Dermis microvascular lymphatic vessel endothelial cell (primary cell): ENCODE measurements around the gene OR2L13. TPM values are rescaled to one million over a fixed set of nuclear protein-coding genes. Genes with fewer than 3 reads are reported as not detected.
"Not testable (repeated sequence)": the region's sequence is repeated elsewhere in the genome, so short reads cannot be mapped to it uniquely, and the experiment has no call there.

Source experiments
- DNase-seq, 2 donors: peaks; one replicate each; pipeline versions ENCODE4 v3.0.0 to v3.0.0-alpha.2; 2010; ENCODE audit warnings: low read depth in 2 of 2
- total RNA-seq: library from RNA; depleted of rRNA; stranded (reverse); fragments of >200 nt; gene quantifications from 2 replicates; pipeline ENCODE4 v1.2.1, GENCODE V29; 2014

Gene OR2L13
- total RNA-seq = not detected in 2 replicates

- DNase-seq = no peak
Measured at GRCh38 chr1:248094884-248095283, at the start of gene OR2L13. Gene OR2L13, plus strand, starts transcription at chr1:248095184. Its CDS starts 4,192 bp downstream, at chr1:248099376.

GRCh38 chr1:248045209-248045608, 49.8 kb upstream of the OR2L13 start:
- no peak for DNase-seq

GRCh38 chr1:248046536-248046935, 48.4 kb upstream of the OR2L13 start, which contains the start of gene OR2L3:
Gene OR2L3, plus strand, starts transcription at chr1:248046836. Its CDS starts 13,846 bp downstream, at chr1:248060682.
- no peak for DNase-seq

GRCh38 chr1:248047008-248047407, 48.0 kb upstream of the OR2L13 start:
- no peak for DNase-seq

GRCh38 chr1:248054671-248055070, 40.3 kb upstream of the OR2L13 start:
- DNase-seq = no peak

GRCh38 chr1:248055261-248055660, 39.7 kb upstream of the OR2L13 start:
- DNase-seq = no peak

GRCh38 chr1:248065071-248065470, 29.9 kb upstream of the OR2L13 start:
- no peak for DNase-seq

GRCh38 chr1:248065604-248066003, 29.4 kb upstream of the OR2L13 start:
- DNase-seq = no peak

- not testable (repeated sequence) for DNase-seq
Measured at GRCh38 chr1:248083864-248084263, 11.1 kb upstream of the OR2L13 start.

- DNase-seq = no peak
Measured at GRCh38 chr1:248098529-248098928, 3.5 kb downstream of the OR2L13 start.

GRCh38 chr1:248102847-248103246, 7.9 kb downstream of the OR2L13 start:
- no peak for DNase-seq

- no peak for DNase-seq
Measured at GRCh38 chr1:248111157-248111556, 16.2 kb downstream of the OR2L13 start.

GRCh38 chr1:248114890-248115289, 19.9 kb downstream of the OR2L13 start:
- DNase-seq = no peak

- no peak for DNase-seq
Measured at GRCh38 chr1:248127653-248128052, 32.7 kb downstream of the OR2L13 start.

GRCh38 chr1:248136811-248137210, 41.8 kb downstream of the OR2L13 start:
- DNase-seq = no peak

GRCh38 chr1:248140846-248141245, 45.9 kb downstream of the OR2L13 start:
- no peak for DNase-seq

- no peak for DNase-seq
Measured at GRCh38 chr1:248143311-248143710, 48.3 kb downstream of the OR2L13 start.

- DNase-seq = no peak
Measured at GRCh38 chr1:248144513-248145198, 49.7 kb downstream of the OR2L13 start, which contains the start of gene OR2M5. Gene OR2M5, plus strand, starts transcription at chr1:248145148. Its CDS starts 0 bp downstream, at chr1:248145148.

Other genes starting within 250 kb of the OR2L13 start
- under 0.01 and 0.25 TPM in 2 replicates for gene TRIM58, start 238.0 kb upstream of the OR2L13 start, total RNA-seq
- not detected in 2 replicates for gene OR2W3, start 199.6 kb upstream of the OR2L13 start, total RNA-seq
- gene OR2T8, start 174.9 kb upstream of the OR2L13 start, total RNA-seq = not detected in 2 replicates
- not detected in 2 replicates for gene OR2AJ1, start 170.3 kb upstream of the OR2L13 start, total RNA-seq
- gene OR2L8, start 146.3 kb upstream of the OR2L13 start, total RNA-seq = not detected in 2 replicates
- gene OR2AK2, start 130.0 kb upstream of the OR2L13 start, total RNA-seq = not detected in 2 replicates
- not detected in 2 replicates for gene OR2L5, start 81.5 kb upstream of the OR2L13 start, total RNA-seq
- not detected in 2 replicates for gene OR2L2, start 65.1 kb upstream of the OR2L13 start, total RNA-seq
- not detected in 2 replicates for gene OR2L3, start 48.3 kb upstream of the OR2L13 start, total RNA-seq
- not detected in 2 replicates for gene OR2M5, start 50.0 kb downstream of the OR2L13 start, total RNA-seq
- gene OR2M2, start 79.6 kb downstream of the OR2L13 start, total RNA-seq = not detected in 2 replicates
- gene OR2M3, start 102.1 kb downstream of the OR2L13 start, total RNA-seq = not detected in 2 replicates
- not detected in 2 replicates for gene OR2M4, start 136.2 kb downstream of the OR2L13 start, total RNA-seq
- not detected in 2 replicates for gene OR2T33, start 182.8 kb downstream of the OR2L13 start, total RNA-seq
- not detected in 2 replicates for gene OR2T12, start 208.2 kb downstream of the OR2L13 start, total RNA-seq
- not detected in 2 replicates for gene OR2M7, start 229.4 kb downstream of the OR2L13 start, total RNA-seq